Testis (tissue), 2 donors: Measurements from ENCODE around the gene UMOD.

Experiments used
- CTCF ChIP-seq, 3 experiments: fragments of 450-650 bp in 2 of 3; fragments of 200-600 bp in 1 of 3; sonication (generic) in 1 of 3; IDR thresholded peaks; one replicate each; pipeline ENCODE4 v1.5.1; 2016 to 2019; ENCODE audit warnings: antibody characterized with exemption in 3 of 3, mild to moderate bottlenecking in 2 of 3, moderate library complexity in 1 of 3
- POLR2A ChIP-seq: fragments of 450-650 bp; IDR thresholded peaks from one replicate; pipeline ENCODE4 v1.6.1; 2017; ENCODE audit warnings: antibody characterized with exemption, mild to moderate bottlenecking, moderate library complexity

GRCh38 chr16:20321671-20322070 lies 30.8 kb downstream of the UMOD start:
- TF ChIP-seq CTCF (IDR thresholded peaks at IDR 0.05): no peak
- TF ChIP-seq POLR2A: no peak
